ENCODE results near the gene CDR2.

DNA sequence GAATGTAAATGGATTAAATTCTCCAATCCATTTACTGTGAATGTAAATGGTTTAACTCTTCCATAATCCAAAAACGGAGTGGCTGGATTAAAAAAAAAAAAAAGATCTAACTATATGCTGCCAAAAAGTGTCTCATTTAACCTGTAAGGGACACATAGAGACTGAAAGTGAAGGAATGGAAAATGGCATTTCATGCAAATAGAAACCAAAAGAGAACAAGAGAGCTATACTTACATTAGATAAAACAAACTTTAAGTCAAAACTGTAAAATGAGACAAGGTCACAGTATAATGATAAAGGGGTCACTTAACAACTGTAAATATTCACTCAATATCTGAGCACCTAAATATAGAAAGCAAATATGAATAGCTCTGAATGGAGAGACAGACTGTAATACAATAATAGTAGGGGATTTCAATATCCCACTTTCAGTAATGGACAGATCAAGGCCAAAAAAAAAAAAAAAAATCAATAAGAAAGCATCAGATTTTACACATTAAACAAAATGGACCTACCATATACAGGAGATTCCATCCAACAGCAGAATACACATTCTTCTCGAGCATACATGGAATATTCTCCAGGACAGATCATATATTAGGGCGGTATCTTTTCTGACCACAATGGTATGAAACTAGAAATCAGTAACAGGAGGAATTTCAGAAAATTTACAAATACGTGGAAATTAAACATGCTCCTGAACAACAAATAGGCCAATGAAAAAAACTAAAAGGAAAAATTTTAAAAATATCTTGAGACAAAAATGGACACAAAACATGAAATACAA, 36.4 kb downstream of the CDR2 start:
- TF ChIP-seq, protein P1, sequence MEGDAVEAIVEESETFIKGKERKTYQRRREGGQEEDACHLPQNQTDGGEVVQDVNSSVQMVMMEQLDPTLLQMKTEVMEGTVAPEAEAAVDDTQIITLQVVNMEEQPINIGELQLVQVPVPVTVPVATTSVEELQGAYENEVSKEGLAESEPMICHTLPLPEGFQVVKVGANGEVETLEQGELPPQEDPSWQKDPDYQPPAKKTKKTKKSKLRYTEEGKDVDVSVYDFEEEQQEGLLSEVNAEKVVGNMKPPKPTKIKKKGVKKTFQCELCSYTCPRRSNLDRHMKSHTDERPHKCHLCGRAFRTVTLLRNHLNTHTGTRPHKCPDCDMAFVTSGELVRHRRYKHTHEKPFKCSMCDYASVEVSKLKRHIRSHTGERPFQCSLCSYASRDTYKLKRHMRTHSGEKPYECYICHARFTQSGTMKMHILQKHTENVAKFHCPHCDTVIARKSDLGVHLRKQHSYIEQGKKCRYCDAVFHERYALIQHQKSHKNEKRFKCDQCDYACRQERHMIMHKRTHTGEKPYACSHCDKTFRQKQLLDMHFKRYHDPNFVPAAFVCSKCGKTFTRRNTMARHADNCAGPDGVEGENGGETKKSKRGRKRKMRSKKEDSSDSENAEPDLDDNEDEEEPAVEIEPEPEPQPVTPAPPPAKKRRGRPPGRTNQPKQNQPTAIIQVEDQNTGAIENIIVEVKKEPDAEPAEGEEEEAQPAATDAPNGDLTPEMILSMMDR (IDR thresholded peaks at IDR 0.05) = no peak
- TF ChIP-seq POLR2A (IDR thresholded peaks at IDR 0.05) = no peak
- no peak for TF ChIP-seq POLR2AphosphoS5 (IDR thresholded peaks at IDR 0.05; ENCODE audit: insufficient read depth in 1 of 2, low read depth in 1 of 2)
